Sigmoid colon (tissue), 7 donors: ENCODE measurements around the gene PLPP4. TPM values are rescaled to one million over a fixed set of nuclear protein-coding genes. Genes with fewer than 3 reads are reported as not detected.

Source experiments
- DNase-seq: peaks from one replicate; pipeline ENCODE4 v3.0.0-alpha.2; 2019
- H3K27ac ChIP-seq, 4 donors: fragments of 200-600 bp; sonication (generic); one replicate each; pipeline ENCODE4 v1.5.1; 2016 to 2019; ENCODE audit warnings: mild to moderate bottlenecking in 1 of 4
- H3K27me3 ChIP-seq, 3 donors: fragments of 200-600 bp; sonication (generic); one replicate each; pipeline ENCODE4 v1.5.1; 2019; ENCODE audit warnings: mild to moderate bottlenecking in 1 of 3
- H3K36me3 ChIP-seq, 4 donors: fragments of 200-600 bp; sonication (generic); one replicate each; pipeline ENCODE4 v1.5.1; 2016 to 2019
- H3K4me1 ChIP-seq, 4 donors: fragments of 200-600 bp; sonication (generic); one replicate each; pipeline ENCODE4 v1.5.1; 2017 to 2019
- H3K4me3 ChIP-seq, 4 donors: fragments of 200-600 bp; sonication (generic); one replicate each; pipeline ENCODE4 v1.5.1; 2017 to 2019; ENCODE audit warnings: mild to moderate bottlenecking in 2 of 4, moderate library complexity in 1 of 4
- H3K9me3 ChIP-seq, 4 donors: fragments of 200-600 bp in 3 of 4; sonication (generic) in 3 of 4; one replicate each; pipeline versions ENCODE4 v1.5.1 to v1.6.1; 2013 to 2019
- CTCF ChIP-seq, 4 experiments: fragments of 450-650 bp in 3 of 4; fragments of 200-600 bp in 1 of 4; IDR thresholded peaks; one replicate each; pipeline ENCODE4 v1.5.1; 2016 to 2019; ENCODE audit warnings: antibody characterized with exemption in 4 of 4, mild to moderate bottlenecking in 3 of 4, moderate library complexity in 2 of 4
- EP300 ChIP-seq, 4 donors: sonication (generic); formaldehyde crosslinking; IDR thresholded peaks; one replicate each; pipeline ENCODE4 v1.6.1; 2017; ENCODE audit warnings: antibody characterized with exemption in 4 of 4
- POLR2A ChIP-seq, 2 donors: fragments of 450-650 bp; IDR thresholded peaks; one replicate each; pipeline ENCODE4 v1.6.1; 2016; ENCODE audit warnings: antibody characterized with exemption in 2 of 2, mild to moderate bottlenecking in 2 of 2, moderate library complexity in 2 of 2
- POLR2AphosphoS5 ChIP-seq, 4 donors: sonication (generic); formaldehyde crosslinking; IDR thresholded peaks; one replicate each; pipeline ENCODE4 v1.6.1; 2017; ENCODE audit warnings: antibody characterized with exemption in 4 of 4
- WGBS, 2 donors: extraction: QIAGEN DNeasy Blood & Tissue Kit; methylation state at CpG; one replicate each; pipeline ENCODE4 v1.1.7; 2013; 5-methylcytosine and 5-hydroxymethylcytosine counted together
- intact Hi-C: fragments of 100-400 bp; cut with DNase I; formaldehyde crosslinking; loops from one replicate; pipeline ENCODE4 v1.15.1; 2023
- polyA plus RNA-seq, 3 donors: library from polyadenylated mRNA; stranded (reverse); fragments of 200-250 nt; gene quantifications; one replicate each; pipeline ENCODE4 v1.2.3, GENCODE V29; 2013
- total RNA-seq, 4 donors: library from RNA; depleted of rRNA; stranded (reverse); fragments of >200 nt; gene quantifications; one replicate each; pipeline ENCODE4 v1.1.0, GENCODE V29; 2016
- donor health status: healthy with polysubstance abuse.
- donor health status: Bipolar disorder and iron deficiency.
- donor health status: healthy.

The PLPP4 gene
- total and polyA plus RNA-seq, 7 donors = 0.96 to 3.2 (median 2.6) TPM; not detected in 2

DNA sequence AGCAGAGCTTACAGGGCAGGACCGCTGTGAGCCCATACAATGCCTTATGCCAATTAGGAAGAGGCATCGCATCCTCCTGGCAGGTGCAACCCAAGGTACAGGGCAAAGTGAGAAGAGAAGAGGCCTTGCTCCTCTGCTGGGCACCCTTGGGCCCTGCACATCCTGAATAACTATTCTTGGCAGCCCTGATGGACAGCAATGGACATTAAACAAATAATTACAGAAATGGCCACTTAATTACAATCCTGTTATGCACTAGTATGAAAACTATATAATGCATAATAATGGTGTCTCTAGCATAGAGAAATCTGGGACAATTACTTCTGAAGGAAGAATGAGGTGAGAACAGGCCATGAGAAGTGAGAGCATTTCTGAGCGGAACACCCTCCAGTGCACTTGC lies 83.5 kb downstream of the PLPP4 start:
- H3K36me3 ChIP-seq = no peaks in the 10 kb centered on the region
- TF ChIP-seq POLR2AphosphoS5 (IDR thresholded peaks at IDR 0.05) (no peak), EP300 (IDR thresholded peaks at IDR 0.05) (no peak), POLR2A (IDR thresholded peaks at IDR 0.05) (no peak), CTCF (IDR thresholded peaks at IDR 0.05) (no peak)
- H3K4me3 ChIP-seq = no peak overlapping the region
- H3K27me3 ChIP-seq = no peaks in the 10 kb centered on the region
- no peaks in the 10 kb centered on the region for H3K9me3 ChIP-seq
- no peak for DNase-seq
- no peaks in the 10 kb centered on the region for H3K4me1 ChIP-seq
- intact Hi-C loops = no loop called here
- 87 to 95% methylated on average over 3 of the region's 3 CpGs for WGBS, 2 donors
- H3K27ac ChIP-seq = no peak overlapping the region

- H3K4me1 ChIP-seq = no peaks in the 10 kb centered on the region
- intact Hi-C loops = no loop called here
- no peaks in the 10 kb centered on the region for H3K27me3 ChIP-seq
- TF ChIP-seq POLR2AphosphoS5 (IDR thresholded peaks at IDR 0.05) (no peak), EP300 (IDR thresholded peaks at IDR 0.05) (no peak), POLR2A (IDR thresholded peaks at IDR 0.05) (no peak), CTCF (IDR thresholded peaks at IDR 0.05) (no peak)
- 83 to 86% methylated on average over 4 of the region's 4 CpGs for WGBS, 2 donors
- no peak for DNase-seq
- H3K36me3 ChIP-seq = no peaks in the 10 kb centered on the region
- H3K9me3 ChIP-seq = no peaks in the 10 kb centered on the region
- no peak overlapping the region for H3K27ac ChIP-seq
- no peak overlapping the region for H3K4me3 ChIP-seq
These were observed 85.0 kb downstream of the PLPP4 start for GRCh38 chr10:120541984-120542383.

- WGBS, 2 donors = 85 to 89% methylated on average over 7 of the region's 7 CpGs
- DNase-seq = no peak
- TF ChIP-seq POLR2AphosphoS5 (IDR thresholded peaks at IDR 0.05) (no peak), EP300 (IDR thresholded peaks at IDR 0.05) (no peak), CTCF (IDR thresholded peaks at IDR 0.05) (no peak), POLR2A (IDR thresholded peaks at IDR 0.05) (no peak)
- H3K9me3 ChIP-seq = no peaks in the 10 kb centered on the region
- no peak overlapping the region for H3K4me3 ChIP-seq
- no peaks in the 10 kb centered on the region for H3K27me3 ChIP-seq
- H3K36me3 ChIP-seq = no peaks in the 10 kb centered on the region
- H3K27ac ChIP-seq = no peak overlapping the region
- H3K4me1 ChIP-seq = no peaks in the 10 kb centered on the region
- intact Hi-C loops = no loop called here
These were observed 85.6 kb downstream of the PLPP4 start for GRCh38 chr10:120542591-120542990.

GRCh38 chr10:120543291-120543690 lies 86.3 kb downstream of the PLPP4 start:
- Histone ChIP-seq H3K27me3 (no peaks in the 10 kb centered on the region), H3K4me3 (no peak overlapping the region), H3K27ac (no peak overlapping the region), H3K36me3 (no peaks in the 10 kb centered on the region), H3K4me1 (no peaks in the 10 kb centered on the region), H3K9me3 (no peaks in the 10 kb centered on the region)
- intact Hi-C loops = no loop called here
- TF ChIP-seq POLR2A (IDR thresholded peaks at IDR 0.05) = no peak
- no peak for TF ChIP-seq CTCF (IDR thresholded peaks at IDR 0.05)
- TF ChIP-seq EP300 (IDR thresholded peaks at IDR 0.05) = no peak
- TF ChIP-seq POLR2AphosphoS5 (IDR thresholded peaks at IDR 0.05) = no peak
- no peak for DNase-seq
- WGBS, 2 donors = 89 to 92% methylated on average over 2 of the region's 2 CpGs

GRCh38 chr10:120548210-120548609 lies 91.2 kb downstream of the PLPP4 start:
- no peaks in the 10 kb centered on the region for H3K36me3 ChIP-seq
- no peaks in the 10 kb centered on the region for H3K27me3 ChIP-seq
- intact Hi-C loops = no loop called here
- no peaks in the 10 kb centered on the region for H3K9me3 ChIP-seq
- DNase-seq = no peak
- TF ChIP-seq POLR2A (IDR thresholded peaks at IDR 0.05) (no peak), CTCF (IDR thresholded peaks at IDR 0.05) (no peak), POLR2AphosphoS5 (IDR thresholded peaks at IDR 0.05) (no peak), EP300 (IDR thresholded peaks at IDR 0.05) (no peak)
- no peaks in the 10 kb centered on the region for H3K4me1 ChIP-seq
- WGBS, 2 donors = 85 to 88% methylated on average over 4 of the region's 4 CpGs
- no peak overlapping the region for H3K4me3 ChIP-seq
- H3K27ac ChIP-seq = no peak overlapping the region
